Measurements from ENCODE around the gene GALNT17.
"Not testable (repeated sequence)": the region's sequence is repeated elsewhere in the genome, so short reads cannot be mapped to it uniquely, and the experiment has no call there.

GALNT17 gene

DNA sequence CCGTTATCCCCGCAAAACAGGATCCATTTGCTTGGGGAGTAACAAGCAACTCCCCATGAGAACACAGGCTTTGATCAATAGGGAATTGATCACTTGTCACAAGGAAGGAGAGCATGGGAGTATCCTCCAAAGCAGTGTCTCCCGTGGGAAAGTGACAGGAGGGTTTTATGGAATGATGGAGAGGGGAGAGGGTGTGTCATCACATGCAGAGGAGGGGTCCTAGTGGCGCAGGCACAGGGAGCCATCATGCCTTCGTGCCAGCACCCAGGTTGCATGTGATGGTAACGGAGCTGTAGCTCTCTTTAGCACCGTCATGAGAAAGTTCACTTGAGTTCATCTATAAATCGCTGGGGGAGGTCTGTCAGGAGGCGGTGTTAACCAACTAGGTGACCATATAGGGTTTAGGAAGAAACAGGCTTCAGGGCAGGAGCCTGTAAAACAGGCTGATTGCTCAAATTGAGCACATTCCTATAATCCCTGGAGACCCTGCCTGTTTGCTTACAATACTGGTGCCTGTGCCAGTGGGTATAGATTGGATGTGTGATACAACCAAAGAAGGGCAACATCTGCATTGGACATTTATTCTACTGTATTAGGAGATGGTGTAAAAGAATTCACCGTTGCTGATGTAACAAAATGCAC is 428.5 kb downstream of the GALNT17 start:
- no peak for DNase-seq (ENCODE audit: low read depth)

DNA sequence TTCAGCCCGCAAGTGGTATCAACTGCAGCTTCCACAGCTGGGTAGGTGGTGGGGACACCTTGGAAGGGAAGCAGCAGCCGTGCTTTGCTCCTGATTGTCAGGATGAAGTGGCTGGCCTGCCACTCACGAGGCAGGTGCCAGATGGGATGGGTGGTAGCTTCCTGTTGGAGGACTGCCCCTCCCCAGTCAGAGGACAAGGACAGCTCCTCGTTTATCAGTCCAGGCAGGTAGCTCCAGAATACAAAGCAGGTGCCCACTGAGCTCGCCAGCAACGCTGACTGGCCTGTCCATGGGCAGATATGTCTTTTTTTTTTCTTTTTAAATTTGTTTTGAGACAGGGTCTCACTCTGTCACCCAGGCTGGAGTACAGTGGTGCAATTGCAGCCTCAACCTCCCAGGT is 431.3 kb downstream of the GALNT17 start:
- no peak for DNase-seq (ENCODE audit: low read depth)

DNA sequence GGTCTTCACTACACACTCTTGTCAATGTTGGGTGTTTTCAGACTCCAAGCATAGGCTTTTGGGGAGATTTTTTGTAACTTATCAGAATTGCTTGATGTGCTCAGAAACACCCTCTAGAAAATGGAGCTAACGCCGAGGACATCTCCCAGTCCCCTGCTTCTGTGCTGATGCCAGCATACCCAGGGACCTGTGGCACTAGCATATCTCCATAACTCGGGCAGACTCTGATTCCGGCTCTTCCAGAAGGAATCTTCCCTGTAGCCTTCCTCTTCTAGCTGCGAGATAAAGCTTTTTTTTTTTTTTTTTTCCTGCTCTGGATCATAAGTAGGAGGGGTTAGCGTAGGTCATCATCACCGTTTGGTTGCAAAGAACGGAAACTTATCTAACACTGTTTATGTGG is 434.4 kb downstream of the GALNT17 start:
- DNase-seq (ENCODE audit: low read depth): no peak

DNA sequence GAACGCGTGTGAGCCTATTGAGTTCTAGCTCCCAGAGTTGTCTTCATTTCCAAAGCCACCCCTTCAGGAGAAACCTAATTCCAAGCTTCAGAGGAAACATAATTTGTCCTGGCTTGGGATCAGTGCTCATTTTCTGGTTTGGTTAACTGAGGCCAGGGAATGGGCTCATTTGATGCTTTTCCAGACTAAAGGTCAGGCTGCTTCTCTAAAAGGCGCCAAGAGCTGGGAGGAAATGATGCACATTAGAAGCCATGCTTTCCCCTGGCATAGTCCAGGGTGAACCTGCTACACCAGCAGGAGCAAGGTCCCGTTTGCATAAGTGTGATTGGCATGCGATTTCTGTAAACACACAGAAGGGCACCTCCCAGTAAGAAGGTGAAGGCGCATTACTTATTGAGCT is 435.0 kb downstream of the GALNT17 start:
- DNase-seq (ENCODE audit: low read depth): no peak

DNA sequence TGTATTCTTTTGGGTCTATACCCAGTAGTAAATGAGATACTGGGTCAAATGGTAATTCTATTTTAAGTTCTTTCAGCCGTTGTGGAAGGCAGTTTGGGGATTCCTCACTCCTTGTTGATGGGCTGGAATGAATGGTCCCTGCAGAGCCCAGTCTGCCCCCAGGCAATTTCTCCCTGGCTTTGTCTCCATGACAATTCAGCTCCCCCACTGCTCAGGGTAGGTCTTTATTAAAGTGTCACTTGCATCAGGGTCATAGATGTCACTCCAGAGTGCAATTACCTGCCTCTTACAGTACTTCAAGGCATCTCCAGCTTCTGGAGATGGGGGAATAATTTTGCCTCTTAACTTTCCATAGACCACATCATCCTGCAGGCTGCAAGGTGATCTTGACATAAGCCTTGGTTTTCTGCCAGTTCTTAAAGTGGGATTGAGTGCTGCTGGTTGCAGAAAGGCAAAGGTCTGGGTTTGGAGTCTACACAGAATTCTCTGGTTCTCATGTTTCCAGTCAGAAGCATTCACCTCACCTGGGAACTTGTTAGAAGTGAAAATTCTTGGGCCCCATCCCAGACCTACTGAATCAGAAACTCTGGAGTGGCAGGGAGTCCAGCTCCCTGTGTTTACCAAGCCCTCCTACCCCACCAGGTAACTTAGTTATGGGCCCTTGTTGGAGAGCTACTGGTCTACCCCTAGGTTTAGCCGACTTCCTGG is 442.4 kb downstream of the GALNT17 start:
- no peak for DNase-seq (ENCODE audit: low read depth)

DNA sequence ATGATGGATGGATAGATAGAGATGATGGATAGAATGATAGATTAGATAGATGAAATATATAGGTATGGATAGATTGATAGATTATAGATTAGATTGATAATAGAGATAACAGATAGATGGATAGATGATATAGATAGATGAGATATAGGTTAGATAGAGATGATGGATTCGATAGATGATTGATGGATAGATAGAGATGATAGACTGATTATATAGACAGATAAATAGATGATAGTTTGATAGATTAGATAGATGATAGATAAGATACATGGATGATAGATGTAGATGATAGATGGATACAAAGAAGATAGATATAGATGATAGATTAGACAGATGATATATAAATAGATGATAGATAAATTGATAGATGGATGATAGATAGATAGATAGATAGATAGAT is 448.1 kb downstream of the GALNT17 start:
- no peak for DNase-seq (ENCODE audit: low read depth)

DNA sequence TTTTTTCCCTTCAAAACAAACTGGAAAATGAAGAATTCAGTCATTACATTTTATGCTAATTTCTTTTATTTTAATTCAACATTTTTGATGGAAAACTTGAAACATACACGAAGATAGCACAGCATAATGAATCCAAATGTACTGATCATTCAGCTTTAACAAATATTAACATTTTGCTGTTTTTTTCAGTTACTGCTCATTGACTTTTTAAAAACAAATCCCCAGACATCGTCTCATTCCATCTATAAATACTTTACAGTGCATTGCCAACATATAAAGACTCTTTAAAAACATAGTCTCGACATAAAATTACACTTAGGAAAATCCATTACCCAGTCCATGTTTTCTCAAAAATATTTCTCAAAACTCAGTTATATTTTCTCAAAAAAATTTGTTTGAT is 452.3 kb downstream of the GALNT17 start:
- DNase-seq (ENCODE audit: low read depth): no peak

DNA sequence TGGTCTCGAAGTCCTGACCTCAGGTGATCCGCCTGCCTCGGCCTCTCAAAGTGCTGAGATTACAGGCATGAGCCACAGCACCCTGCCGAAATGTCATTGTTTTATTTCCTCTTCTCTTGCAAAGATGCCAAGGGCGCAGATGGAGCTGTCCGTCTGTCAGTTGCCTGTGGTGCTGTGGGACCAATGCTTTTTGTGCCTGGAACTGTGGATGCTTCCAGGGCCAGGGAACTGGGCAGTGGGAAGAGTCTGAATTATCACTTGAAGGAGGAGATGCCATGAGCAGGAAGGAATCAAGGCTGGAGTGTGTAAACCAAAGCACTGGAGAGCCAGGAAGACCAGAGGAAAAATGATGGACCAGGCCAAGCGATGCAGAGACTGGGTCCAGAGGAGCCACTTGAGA is 459.9 kb downstream of the GALNT17 start:
- no peak for DNase-seq (ENCODE audit: low read depth)

DNA sequence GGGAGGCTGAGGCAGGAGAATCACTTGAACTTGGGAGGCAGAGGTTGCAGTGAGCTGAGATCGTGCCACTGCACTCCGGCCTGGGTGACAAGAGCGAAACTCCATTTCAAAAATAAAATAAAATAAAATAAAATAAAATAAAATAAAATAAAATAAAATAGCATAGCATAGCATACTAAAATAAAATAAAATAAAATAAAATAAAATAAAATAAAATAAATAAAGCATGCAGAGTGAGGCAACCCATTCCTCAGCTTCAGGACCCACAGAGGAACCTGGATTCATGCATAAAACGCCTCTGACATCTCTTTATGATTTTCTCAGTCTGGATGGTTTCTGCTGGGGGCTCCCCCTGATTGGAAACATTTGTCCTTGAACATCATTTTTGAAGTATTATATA is 460.4 kb downstream of the GALNT17 start:
- DNase-seq (ENCODE audit: low read depth): not testable (repeated sequence)

DNA sequence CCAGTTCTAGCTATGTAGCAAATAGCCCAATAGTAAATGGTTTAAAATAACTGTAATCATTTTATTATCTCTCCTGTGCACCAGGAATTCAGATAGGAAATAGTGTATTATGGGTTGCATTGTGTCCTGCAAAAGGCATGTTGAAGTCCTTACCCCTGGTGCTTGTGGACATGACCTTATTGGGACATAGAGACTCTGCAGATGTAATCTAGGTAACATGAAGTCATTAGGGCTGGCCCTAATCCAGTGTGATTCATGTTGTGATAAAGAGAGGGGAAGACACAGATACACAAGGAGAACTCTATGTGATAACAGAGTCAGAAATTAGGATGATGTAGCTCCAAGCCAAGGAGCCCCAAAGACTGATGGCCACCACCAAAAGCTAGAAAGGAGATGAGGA is 462.8 kb downstream of the GALNT17 start:
- DNase-seq (ENCODE audit: low read depth): no peak

DNA sequence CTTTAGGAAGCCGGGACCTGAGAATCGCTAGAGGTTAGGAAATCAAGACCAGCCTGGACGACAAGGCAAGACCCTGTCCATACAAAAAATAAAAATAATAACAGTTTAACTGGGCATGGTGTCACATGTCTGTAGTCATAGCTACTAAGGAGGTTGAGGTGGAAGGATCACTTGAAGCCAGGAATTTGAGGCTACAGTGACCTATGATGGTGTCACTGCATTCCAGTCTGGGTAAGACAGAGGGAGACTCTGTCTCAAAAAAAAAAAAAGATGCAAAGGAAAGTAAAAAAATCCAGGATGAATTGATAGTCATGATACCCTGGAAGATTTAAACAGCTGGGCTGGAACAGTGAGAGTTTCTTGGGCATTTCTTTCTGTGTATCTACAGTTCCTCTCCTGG is 463.2 kb downstream of the GALNT17 start:
- no peak for DNase-seq (ENCODE audit: low read depth)

DNA sequence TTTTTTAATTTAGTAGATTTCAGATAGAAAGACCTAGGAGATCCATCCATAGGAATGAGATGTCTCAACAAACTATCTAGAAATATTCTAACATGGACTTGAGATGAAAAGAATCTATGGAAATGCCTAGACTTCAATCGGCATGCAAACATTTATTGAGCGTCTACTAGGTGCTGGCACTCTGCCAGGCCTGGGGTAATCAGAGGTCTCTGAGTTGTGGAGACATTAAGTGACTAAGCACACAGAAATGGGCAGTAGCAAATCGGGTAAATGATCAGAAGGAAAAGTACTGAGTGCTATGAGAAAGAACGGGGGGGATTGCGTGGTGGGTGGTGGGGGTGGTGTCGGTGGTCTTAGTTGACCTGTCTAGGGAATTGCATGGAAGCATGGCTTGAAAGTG is 466.6 kb downstream of the GALNT17 start:
- no peak for DNase-seq (ENCODE audit: low read depth)

DNA sequence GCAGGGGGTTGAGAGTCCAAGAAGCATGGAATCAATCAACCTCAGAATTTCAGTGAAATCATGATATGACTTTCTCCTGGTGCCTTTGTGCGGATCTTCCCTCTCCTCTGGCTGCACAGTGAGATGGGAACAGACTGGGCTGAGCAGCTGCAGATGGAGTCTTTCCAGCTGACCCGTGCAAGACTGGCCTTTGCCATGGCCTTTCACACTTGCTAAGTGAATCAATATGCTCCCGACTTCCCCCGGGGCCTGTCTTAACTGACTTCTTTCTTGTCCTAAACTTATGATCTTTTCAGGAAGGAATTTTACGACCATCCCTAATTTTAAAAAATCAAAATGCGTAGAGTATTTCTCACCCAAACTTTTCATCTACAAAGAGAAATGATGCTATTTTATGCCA is 469.9 kb downstream of the GALNT17 start:
- DNase-seq (ENCODE audit: low read depth): no peak

DNA sequence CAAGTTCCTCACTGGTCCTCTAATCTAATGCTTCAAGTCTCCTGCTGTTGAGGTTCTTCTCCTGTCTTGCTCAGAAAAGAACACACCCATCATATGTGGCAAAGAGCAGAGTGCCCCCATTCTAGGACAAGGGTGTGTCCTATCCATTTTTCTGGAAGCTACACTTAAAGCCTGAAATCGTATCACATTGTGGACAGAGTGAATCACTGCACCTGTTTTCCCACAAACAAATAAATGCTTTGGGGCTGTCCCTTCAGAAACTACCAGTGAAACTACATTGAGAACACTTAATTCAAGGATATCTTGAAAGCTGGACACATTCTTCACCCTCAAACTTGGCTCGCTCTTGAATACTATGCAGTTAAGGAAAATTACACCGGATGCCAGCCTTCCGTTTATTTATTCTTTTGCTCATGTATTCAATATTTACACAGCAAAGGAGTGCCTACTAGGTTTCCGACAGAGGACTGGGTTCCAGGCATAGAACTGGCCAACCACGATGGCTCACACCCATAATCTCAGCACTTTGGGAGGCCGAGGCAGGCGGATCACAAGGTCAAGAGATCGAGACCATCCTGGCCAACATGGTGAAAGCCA is 473.0 kb downstream of the GALNT17 start:
- DNase-seq (ENCODE audit: low read depth): no peak

DNA sequence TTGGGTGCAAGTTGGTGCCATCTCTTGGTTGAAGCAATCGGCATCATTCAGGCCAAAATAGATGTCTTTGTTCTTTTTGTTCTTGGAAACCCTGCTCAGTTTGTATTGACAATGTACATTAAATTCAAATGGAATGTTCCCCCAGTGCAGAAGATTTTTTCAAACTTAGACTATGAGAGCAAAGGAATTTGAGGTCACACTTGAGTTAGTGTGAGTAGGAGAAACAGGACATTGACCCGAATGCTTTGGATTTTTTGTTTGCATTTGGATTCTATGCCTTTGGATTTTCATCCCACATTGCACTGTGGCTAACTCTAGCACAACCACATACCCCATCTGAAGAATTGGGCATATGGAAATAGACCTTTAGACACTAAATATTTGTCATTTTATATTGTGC is 480.0 kb downstream of the GALNT17 start:
- no peak for DNase-seq (ENCODE audit: low read depth)

DNA sequence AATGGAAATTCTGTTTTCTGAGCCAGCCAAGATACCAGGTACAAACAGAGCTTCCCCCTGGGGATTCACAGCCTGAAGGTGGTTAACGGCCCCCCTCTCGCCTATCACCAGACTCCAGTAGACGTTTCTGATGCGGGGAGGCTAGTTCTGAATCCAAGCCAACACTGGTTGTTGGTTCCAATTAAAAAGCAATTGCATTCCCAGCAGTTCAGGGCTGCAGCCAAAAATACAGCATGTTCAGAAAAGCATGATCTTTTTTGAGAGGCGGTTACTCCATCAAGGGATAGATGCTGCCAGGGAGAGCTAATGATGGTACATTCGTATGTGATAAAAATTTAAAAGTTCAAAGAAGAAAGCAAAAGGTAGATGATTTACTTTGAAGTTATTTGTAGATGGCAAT is 481.0 kb downstream of the GALNT17 start:
- DNase-seq (ENCODE audit: low read depth): no peak

DNA sequence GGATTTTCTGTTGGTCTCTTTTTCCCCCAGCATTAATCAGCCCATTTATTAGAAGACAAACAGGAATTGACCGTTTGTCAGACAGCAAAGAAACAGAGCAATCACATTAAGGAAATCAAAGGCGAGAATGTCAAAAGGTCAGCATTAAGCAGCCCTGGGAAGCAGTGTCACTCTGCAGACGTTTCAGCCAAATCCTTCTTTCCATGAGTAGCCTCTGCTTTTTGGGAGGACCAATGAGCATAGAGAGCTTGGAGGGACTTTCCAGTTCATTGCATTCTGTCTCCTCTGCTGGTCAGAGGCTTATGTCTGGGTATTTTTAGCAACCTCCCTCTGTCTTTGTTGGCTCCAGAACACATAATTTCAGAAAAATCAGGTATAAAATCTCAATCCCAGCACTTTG is 481.4 kb downstream of the GALNT17 start:
- no peak for DNase-seq (ENCODE audit: low read depth)

DNA sequence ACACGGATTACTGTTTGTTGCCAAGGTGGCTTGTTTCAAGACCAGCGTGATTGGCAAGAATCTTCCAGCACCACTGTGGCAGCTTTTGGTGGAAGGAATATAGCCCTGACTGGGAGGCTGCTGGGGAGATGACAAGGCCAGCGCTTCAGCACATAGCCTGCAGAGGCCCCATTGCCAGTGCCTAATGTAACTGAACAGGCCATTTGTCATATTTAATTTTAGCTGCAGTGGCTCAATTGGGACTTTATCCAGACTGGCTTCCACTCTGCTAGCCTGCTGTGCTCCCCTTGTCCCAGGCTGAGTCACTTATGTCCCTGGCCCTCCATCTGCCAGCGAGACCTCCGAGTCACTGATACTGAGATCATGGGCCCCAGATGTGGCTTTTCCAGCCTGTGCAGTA is 483.1 kb downstream of the GALNT17 start:
- no peak for DNase-seq (ENCODE audit: low read depth)

DNA sequence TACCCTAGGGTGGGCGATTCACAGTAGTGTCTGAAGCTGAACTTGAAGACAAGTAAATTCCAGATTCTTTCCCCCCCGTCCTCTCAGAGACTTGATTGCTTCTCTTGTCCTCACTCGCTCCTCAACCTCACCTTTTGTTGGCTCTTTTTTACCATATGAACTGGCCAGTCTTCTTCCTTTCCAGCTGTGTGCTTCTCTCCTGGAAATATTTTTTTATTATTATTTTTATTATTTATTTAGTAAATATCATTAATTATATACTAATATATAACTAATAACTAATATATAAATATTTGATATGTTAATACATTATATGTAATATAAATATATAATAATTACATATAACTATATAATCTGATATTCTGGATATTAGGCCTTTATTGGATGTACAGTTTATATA is 484.3 kb downstream of the GALNT17 start:
- DNase-seq (ENCODE audit: low read depth): no peak

DNA sequence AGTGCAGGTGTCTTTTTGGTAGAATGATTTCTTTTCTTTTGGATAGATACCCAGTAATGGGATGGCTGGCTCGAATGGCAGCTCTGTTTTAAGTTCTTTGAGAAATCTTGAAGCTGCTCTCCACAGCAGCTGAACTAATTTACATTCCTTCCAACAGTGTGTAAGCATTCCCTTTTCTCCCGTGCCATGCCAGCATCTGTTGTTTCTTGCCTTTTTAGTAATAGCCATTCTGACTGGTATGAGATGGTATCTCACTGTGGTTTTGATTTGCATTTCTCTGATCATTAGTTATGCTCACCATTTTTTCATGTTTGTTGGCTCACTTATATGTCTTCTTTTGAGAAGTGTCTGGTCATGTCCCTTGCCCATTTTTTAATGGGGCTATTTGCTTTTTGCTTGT is 486.3 kb downstream of the GALNT17 start:
- DNase-seq (ENCODE audit: low read depth): no peak

DNA sequence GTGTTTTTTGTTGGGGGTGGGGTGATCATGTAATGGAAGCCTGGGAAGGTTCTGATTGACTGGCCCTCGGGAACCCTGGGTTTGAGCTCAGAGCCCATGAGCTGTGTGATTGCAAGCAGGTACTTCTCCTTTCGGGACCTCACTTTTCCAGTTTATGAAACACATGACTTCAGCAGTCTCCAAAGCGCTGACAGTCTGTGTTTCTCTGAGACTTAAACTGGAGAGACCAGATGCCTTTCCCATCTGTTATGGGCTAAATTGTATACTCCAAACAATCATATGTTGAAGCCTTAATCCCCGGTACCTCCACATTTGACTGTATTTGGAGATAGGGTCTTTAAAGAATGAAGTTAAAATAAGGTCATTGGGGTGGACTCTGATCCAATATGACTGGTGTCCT is 493.6 kb downstream of the GALNT17 start:
- no peak for DNase-seq (ENCODE audit: low read depth)

DNA sequence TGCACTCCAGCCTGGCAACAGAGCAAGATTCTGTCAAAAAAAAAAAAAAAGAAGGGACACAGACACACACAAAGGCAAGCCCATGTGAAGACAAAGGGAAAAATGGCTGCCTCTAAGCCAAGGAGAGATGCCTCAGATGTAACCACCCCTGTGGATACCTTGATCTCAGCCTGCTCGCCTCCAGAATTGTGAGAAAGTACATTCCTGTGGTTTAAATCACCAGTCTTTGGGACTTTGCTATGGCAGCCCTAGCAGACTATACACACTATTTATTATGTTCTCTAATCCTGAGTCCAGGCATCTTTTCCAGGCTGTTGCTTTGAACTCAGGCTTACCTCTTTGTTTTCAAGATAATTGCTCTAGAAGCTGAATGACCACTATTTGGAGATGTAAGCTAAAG is 494.3 kb downstream of the GALNT17 start:
- no peak for DNase-seq (ENCODE audit: low read depth)

DNA sequence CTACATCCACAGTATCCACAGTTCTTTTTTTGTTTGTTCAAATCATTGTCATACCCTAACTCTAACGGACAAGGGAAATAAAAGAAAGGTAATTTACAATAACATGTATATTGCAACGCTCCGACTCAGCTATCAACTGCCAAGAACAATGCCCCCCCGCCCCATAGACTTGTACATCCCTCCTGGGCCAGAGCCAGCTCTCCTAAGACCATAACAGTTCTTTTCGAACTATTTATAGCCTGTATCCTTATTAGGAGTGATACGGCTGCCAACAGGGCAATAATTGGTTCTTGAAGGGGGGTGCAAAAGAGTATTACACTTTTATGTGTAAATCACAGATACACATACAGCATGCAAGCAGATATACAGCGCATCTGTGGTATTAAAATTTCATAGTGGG is 495.7 kb downstream of the GALNT17 start:
- DNase-seq (ENCODE audit: low read depth): no peak

DNA sequence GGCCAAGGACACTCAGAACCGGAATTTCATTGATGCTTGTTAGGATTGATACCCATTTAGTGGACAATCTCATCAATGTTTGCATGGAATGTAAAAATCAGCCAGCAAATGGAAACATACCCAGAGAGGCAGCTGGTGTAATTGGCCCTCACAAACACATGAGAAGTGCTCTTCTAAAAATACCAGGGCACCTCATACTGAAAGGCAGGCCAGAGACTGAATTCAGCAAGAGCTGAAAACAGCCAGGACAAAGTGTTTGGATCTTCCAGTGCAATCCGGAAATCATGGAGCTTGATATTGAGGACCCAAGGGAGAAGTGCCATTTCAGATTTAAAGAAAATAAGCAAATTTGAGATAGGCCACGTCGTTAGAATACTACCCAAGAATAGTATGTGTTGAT is 498.6 kb downstream of the GALNT17 start:
- DNase-seq (ENCODE audit: low read depth): no peak

Data from activated gamma-delta T cell treated with anti-CD3 and anti-CD28 coated beads, Interleukin-2, amount 50 U/mL, for 16 hours (primary cell).